Measurements from ENCODE around the gene RFLNA.

Gene RFLNA, protein sequence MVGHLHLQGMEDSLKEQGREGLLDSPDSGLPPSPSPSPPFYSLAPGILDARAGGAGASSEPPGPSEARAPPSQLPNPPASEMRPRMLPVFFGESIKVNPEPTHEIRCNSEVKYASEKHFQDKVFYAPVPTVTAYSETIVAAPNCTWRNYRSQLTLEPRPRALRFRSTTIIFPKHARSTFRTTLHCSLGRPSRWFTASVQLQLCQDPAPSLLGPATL

DNA sequence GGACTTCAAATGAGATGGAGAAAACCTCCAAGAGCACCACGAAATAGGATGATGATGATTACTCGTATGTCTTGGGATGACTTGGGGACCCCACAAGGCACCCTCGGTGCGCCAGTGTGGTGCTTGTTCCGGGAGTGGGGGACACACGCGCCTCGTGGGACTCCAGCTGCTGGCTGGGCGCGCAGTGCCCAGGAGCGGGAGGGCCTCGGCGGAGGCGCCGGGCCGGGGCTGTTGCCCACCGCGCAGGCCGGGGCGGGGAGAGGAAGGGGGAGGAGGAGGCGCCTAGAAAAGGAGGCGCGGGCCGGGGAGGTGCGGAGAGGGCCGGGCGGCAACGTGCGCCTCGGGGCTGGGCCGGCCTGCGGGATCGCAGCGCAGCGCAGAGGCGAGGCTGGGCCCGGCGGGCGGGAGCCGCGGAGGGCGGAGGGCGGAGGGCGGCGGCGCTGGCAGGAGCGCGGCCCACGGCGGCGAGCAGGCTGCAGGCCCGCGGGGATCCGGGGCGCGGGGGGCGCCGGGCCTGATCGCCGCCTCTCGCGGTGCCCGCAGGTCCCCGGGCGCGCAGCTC is at the start of gene RFLNA:
TSS of gene RFLNA (plus strand) at position 314 of the 562 bp plus-strand sequence. CDS start 337 bp downstream, outside the sequence.
- no peak for DNase-seq (ENCODE audit: low read depth in 2 of 2)

DNA sequence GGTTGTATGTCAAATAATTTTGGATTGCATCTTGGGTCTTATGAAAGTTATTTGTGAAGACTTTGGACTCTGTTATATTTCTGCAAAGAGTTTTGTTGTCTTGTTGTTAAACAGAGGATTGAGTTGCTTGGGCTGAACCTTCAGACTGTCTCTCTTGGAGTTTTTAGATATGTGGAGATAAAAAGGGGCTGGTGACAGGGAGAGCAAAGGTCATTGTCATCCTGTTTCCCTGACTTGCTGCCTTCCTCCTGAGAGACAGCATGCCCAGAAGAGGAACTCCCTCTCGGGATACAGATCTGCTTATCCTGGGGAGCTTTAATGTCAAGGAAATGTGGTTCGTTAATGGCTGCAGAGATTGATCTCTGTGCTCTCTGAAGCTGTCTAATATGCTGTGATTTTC is 47.6 kb upstream of the RFLNA start:
- DNase-seq (ENCODE audit: low read depth in 2 of 2): no peak

DNA sequence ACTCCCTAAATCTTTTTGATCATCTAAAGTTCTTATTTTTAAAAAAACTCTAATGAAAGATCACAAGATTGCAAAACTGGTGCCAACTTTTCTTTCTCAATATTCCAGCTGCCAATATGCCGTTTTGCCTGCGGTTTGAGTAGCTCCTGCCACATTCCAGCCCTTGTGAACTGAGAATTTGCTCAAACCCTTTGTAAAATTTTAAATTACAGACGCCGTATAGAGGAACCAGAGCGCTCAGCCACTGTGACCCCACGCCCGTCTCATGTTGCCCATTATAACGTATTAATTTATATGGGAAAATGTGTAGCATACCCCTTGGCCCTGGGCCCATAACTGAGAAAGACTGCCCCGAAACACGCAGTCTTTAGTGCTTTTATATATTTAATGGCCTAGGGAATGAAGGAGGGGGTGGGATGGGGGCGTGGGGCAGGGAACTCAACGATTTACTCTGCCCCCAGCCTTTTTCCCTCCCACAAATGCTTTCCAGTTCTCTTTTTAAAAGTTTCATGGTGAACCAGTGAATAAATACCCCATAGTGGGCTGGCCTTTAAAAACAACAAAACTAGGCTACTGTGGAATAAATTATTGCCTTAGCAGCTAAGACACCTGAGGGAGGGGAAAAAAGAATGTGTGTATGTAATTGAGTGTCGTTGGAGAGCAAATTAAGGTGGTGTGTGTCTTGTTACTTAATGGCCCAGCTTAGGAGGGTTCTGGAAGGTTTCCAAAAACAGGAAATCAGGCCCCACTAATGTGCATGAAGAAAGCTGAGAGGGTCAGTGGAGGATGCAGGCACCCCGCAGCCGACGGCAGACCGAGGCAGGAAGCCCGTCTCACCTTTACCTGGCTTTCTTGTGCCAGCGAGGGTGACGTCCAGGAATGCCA is 45.7 kb upstream of the RFLNA start:
- DNase-seq (ENCODE audit: low read depth in 2 of 2): no peak

DNA sequence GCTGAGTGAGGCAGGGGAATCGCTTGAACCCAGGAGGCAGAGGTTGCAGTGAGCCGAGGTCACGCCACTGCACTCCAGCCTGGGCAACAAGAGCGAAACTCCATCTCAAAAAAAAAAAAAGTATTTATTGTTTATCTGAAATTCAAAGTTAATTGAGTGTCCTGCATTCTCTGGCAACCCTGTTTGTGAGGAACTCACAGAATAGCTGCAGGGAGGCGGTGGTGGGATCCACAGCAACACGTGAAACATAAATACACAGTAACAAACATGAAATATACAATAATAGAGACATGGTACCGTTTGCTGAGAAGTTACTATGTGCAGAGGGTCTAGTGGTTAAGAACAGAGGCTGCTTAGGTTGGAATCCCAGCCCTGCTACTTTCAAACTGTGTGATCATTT is 43.7 kb upstream of the RFLNA start:
- DNase-seq (ENCODE audit: low read depth in 2 of 2): no peak

DNA sequence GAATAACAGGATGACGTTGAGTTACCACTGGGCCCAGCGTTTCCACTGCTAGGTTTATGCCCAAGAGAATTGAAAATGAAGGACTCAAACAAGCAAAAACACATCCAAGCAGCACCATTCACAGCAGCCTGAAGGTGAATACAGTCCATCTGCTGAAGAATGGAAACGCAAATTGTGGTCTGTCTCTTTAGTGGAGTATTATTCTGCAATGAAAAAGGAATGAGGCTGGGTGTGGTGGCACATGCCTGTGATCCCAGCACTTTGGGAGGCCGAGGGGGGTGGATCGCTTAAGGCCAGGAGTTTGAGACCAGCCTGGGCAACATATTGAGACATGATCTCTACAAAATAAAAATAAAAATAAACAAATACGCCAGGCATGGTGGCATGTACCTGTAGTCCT is 41.9 kb upstream of the RFLNA start:
- DNase-seq (ENCODE audit: low read depth in 2 of 2): no peak

DNA sequence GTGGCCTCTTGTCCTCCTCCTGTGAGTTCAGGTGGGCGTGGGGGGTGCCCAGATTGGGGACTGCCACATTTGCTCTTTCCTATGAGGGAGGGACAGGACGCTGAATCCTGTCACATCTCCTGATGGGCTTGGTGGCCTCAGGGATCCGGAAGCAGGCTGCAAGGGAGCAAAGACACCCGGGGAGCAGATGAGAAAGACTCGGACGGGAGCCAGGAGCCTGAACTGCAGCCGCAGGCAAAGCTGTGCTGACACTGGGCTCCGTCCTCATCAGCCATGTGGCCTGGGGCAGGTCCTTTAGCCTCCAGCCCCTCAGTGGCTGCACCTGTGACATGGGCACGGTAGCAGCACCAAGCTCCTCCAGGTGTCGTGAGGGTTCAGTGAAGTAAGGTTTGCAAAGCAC is 40.8 kb upstream of the RFLNA start:
- no peak for DNase-seq (ENCODE audit: low read depth in 2 of 2)

DNA sequence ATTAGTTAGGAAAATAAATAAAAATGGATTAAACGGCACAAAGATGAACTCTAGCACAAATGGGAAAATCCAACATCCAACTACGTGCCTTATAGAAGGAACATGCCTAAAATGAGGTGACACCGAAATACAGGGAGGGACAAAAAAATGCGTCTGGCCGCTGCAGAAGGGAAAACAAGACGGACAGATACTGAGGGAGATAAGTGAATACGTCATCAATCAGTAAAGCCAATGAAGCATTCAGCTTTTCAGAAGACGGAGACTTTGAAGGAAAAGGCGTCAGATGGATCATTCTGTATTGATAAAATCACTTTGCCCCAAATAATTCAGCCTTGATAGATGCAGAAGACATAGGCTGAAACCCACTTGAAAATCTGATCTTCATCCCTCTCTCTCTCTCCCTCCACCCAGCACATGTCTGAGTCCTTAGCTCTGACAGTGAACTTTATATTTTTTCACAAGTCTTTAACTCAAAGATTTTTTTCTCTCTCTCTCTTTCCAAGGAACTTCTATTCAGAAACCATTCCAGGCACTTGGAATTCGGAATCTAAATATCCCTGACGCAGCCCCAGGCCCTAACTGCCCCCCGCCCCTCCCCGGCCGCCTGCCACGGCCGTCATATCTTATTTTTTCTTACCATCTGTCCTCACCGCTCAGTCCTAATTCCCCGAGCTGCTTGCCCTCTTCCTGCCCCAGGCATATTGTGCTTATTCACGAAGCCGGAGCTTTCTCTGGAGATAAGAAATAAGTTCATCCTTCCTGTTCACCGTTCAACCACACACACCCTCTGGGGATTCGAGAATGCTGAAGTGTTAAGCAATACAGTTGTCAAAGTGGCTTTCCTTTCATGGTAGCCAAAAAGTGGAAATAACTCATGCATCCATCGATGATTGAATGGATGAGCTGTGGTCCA is 35.5 kb upstream of the RFLNA start:
- no peak for DNase-seq (ENCODE audit: low read depth in 2 of 2)

DNA sequence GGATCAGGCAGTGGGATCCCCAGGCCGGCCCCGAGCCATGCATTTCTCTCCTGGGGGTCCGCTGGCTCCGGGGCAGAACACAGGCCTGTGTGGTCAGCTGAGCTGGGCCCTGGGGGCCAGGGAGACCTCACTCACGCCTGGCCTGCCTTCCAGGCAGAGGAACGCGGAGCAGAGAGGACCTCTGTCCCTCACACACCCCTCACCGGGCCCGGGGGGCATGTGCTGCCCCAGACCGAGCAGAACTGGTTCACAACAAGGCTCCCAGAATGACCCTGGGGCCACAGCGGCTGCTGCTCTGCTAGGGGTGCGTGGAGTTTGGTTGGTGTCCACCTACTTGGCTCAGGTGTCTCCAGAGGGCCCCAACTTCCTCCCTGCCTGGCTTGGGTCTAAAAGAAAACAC is 33.0 kb upstream of the RFLNA start:
- no peak for DNase-seq (ENCODE audit: low read depth in 2 of 2)

DNA sequence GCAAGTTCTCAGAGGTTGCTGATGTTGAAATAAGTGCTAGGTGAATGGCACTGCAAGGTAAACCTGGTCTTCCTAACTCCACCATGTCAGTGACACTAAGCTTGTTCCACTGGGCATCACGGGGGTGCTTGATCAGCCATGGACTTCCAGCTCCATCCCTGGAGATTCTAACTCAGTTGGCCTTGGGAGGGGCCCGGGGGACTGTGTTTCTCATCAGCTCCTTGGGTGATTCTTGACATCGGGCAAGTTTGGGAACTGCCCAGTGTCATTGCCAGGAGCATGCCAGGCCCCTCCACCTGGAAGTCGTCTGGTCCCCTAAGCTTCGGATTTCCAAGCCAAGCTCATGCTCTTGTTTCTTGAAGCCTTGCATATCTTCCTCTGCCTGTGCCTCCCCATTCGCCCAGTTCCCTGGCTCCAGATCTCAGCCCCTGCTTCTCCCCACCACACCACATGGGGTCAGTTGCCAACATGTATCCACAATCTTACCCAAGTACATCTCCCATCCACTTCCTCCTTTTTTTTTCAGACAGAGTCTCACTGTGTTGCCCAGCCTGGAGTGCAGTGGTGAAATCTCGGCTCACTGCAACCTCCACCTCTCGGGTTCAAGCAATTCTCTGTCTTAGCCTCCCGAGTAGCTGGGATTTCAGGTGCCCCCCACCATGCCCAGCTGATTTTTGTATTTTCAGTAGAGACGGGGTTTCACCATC is 30.7 kb upstream of the RFLNA start:
- no peak for DNase-seq (ENCODE audit: low read depth in 2 of 2)

DNA sequence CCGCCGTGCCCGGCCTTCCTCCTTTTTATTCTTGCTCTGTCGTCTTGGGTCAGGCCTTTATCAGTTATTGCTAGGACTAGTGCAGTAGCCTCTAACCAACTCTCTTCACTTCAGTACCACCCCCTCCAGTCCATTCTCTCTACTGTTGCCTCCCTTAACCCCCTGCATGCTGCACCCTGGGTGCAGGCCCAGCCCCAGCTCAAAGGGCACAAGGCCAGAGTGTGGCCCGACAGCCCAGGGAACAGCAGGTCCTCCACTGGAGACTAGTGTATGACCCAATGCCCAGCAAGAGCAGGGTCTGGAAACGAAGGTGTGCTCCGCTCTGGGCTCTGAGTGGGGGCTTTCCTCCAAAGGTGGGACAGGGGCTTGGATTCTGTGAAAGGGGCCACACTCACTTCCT is 30.0 kb upstream of the RFLNA start:
- DNase-seq (ENCODE audit: low read depth in 2 of 2): no peak

DNA sequence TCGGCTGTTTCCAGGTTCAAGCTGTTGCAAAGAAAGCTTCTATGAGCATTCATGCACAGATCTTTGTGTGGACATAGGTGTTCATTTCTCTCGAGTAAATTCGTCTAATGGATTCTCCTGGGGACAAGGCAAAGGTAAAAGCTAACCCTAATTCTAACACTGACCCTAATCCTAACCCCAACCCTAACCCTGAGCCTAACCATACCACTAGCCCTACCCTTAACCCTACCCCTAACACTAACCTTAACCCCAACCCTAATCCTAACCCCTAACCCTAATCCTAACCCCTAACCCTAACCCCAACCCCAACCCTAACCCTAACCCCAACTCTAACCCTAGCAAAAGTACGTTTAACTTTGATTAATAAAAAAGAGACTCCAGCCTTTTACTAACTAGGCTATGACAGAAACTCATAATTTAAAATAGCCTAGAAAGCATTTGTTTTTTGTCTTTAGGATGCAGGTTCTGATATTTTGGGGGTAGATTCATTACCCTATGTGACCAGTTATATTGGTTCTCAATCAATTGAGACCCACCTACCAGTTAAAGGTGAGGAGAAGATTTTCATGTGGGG is 27.6 kb upstream of the RFLNA start:
- DNase-seq (ENCODE audit: low read depth in 2 of 2): no peak

DNA sequence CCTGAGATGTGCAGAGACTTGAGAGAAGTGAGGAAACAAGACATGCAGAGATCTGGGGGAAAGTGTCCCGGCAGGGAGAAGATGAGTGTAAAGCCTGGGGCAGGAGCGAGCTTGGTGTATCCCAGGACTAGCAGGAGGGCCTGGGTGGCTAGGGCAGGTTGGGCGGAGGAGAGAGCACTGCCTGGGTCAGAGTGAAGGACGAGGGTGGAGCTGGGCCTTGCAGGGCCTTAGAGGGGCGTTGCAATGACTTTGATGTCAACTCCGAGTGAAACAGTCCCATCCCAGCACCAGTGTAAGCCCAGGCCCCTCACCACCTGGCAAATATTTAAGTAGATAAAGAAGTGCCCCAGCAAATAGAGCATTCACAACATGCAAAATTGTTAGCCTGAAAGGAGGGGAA is 24.2 kb upstream of the RFLNA start:
- DNase-seq (ENCODE audit: low read depth in 2 of 2): no peak

DNA sequence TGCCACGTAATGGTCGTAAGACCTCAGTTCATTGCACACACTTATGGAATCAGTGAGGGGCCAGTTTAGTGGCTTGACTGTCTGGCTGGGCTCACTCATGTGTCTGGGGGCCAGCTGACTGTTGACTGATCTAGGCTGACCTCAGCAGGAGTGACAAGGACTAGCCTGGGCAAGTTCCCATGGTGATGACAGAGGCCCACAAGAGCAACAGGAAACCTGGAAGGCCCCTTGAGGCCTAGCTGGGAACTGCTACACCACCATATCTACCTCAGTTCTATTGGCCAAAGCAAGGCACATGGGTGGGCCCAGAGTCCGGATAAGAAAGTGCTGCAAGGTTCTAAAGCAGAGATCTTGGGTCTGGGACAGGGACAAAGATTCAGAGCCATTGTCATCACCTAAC is 21.3 kb upstream of the RFLNA start:
- DNase-seq (ENCODE audit: low read depth in 2 of 2): no peak

DNA sequence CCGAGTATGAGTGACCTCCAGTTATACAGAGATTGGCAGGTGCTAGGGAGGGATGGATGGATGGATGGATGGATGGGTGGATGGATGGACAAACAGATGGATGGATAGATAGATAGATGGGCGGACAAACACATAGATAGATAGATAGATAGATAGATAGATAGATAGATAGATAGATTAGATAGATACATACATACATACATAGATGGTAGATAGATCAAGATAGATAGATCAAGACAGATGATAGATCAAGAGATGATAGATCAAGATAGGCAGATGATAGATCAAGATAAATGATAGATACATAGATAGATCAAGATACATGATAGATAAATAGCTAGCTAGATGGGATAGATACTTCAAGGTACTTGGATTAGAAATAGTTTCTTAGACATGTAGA is 18.6 kb upstream of the RFLNA start:
- no peak for DNase-seq (ENCODE audit: low read depth in 2 of 2)

DNA sequence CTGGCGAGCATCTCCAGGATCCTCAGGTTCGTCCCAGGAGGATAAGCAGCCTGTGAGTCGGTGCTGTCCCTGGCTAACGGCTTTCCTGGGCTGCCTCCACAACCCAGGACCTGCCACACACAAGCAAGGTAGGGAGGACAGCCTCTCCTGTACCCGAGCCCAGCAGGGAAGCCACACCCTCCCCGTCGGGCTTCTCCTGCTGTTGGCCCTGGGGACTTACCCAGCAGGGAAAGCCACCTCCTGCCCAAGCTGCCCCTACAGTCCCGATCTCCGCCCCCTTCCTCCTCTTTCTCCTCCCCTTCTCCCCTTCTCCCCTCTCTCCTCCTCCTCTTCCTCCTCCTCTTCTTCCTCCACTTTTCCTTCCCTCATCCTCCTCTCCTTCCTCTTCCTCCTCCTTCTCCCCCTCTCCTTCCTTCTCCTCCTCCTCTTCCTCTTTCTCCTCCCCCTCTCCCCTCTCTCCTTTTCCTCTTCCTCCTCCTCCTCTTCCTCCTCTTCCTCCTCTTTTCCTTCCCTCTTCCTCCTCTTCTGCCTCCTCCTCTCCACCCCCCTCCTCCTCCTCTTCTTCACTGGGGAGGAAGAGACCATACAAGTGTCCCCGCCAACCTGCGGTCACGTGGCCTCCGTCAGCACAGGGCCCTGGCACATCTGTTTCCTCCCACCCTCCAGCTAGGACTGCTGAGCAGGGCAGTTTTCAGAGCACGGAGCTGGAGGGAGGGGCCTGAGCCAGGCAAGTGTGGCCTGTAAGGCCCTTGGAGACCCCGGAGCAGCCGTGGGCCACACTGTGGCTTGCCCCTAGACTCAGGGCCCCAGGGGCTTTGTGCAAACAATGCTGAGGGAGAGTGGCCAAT is 17.3 kb upstream of the RFLNA start:
- DNase-seq (ENCODE audit: low read depth in 2 of 2): no peak

DNA sequence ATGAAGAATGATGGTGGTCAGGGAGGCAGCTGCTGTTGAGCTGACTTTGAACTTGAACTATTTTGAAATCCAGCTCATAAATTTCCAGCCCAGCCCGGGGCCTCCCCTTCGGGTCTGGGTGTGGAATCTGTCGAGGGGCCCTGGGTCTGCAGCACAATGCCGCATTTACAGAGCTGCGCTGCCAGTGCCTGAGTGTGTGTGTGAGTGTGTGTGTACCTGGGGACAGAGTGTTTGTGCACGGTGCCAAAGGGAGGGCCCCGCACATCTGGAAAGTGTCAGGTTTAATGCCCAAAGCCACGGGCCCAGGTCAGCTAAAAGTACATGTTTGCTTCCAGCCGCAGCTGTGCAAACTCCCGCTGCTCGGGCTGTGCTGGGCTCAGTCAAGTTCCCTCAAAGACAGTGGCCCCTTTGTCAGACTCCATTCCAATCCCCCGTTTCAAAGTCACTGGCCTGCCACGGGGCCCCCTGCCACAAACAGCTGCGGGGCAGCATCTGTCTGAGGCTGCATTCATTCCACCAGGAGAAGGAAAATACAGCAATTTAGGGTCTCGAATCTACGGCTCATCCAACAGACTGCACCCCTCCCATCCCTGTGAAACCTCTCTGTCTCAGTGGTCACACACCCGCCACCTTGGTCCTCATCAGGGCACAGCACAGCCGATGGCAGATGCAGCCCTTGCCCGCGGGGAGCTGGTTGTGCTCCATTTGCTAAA is 16.3 kb upstream of the RFLNA start:
- DNase-seq (ENCODE audit: low read depth in 2 of 2): no peak

DNA sequence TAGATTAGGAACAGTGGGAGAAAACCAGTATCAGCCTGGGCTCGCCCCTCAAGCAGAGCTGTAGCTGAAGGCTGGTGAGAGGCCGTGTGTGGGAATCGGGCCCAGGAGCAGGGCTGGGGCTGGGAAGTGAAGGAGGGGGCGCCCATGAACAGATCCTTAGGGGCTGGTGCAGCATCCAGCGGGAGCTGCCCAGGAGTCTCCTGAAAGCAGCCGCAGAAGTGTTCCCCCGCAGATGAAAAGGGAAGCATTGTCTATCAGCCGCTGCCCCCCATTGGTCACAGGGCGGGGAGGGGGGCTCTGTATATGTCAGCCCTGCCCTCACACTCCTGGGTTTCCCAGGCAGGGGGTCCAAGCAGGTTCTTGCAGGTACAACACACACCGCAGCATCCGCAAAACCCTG is 15.6 kb upstream of the RFLNA start:
- no peak for DNase-seq (ENCODE audit: low read depth in 2 of 2)

DNA sequence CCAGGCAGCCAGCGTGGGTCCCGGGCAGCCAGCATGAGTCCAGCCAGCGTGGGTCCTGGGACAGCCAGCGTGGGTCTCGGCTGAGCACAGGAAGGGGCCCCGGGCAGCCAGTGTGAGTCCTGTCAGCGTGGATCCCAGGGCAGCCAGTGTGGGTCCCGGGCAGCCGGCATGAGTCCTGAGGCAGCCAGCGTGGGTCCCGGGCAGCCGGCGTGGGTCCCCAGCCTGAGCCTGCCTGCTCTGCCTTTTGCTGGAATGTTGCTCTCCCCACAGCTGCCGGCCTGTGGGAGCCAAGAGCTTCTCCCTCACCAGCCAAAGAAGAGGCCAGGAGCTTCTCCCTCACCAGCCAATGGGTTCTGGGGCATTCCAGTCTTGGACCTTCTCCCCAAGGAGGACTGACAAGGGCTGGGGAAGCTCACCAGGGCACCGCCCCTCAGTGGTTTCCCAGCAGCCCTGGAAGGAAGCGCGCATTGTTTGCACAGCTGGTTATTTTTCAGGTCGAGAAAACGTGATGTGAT is 15.0 kb upstream of the RFLNA start:
- no peak for DNase-seq (ENCODE audit: low read depth in 2 of 2)

DNA sequence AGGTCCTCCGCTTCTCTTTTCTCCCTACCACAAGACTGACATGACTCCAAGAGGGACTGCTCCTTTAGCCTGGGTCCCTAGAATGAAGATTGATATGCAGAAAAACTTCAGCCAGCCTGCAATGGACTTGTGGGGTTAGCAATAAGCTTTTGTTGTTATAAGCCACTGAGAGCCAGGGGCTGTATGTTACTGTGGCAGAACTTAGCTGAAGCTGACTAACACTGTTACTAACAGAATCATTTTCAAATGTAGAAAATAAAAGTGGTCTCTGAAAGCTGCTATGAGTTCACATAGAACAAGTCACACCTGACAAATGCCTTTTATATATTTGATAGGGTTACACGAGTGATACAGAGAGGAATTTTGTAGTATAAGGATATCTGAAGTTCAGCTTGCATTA is 13.6 kb upstream of the RFLNA start:
- DNase-seq (ENCODE audit: low read depth in 2 of 2): no peak
